ENCODE results near the gene CFAP45. TPM values are rescaled to one million over a fixed set of nuclear protein-coding genes. Genes with fewer than 3 reads are reported as not detected.

CFAP45 gene
- total and polyA plus RNA-seq, 9 of the 15 experiments (the other 6 are each of a cell fraction or from before 2014, with no cell fraction given) = 0.65 to 2.4 (median 1.5) TPM

DNA sequence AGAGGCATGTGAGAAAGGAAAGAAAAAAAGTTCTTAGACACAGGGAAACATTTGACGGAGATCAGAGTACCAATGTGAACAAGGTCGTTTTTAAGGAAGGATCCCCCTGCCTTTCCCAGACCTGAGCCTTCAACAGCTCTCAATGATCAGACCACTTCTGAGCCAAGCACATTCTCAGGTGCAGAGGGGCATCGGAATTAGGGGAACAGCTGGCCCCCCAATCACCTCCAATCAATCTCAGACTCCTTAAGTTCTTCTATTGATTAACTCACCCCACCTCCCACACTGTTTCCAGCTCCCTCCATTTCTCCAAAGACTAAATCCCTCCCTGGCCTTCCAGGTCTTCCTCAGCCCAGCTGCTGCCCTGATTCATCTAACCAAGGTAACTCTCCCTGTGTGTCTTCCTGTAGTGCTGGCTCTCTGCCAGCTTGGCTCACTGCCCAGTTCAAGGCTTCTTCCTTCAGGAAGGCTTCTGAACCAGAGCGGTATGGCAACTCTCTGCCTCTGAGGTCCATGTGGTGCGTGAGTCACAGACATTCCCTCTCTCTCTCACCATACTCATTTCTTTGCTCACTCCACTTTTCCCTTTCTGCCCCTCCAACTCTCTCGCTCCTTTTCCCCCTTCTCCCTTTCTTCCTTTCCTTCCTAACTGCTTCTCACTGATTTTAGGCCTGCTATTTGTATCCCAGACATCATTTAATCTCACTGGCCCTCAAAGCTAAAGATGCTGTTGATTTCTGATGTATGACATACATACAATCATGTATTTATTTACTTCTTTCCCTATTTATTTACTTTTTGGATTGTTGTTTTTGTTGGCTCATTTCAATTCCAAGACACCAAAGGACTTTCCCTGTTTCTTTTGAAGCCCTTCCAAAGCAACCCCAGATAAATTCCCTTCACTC lies 18.1 kb downstream of the CFAP45 start (continued):
- TF ChIP-seq ZFP30 (CRISPR knock-in tag; IDR thresholded peaks at IDR 0.05; ENCODE audit: borderline replicate concordance) (no peak), MTA1 (IDR thresholded peaks at IDR 0.05; ENCODE audit: borderline replicate concordance) (no peak), FOXK2 (conservative IDR thresholded peaks at IDR 0.05 in 1 of 2, IDR thresholded peaks at IDR 0.05 in 1 of 2; ENCODE audit: low read depth in 2 of 2) (0 out of 4 replicates have a peak, but pooled peaks of 1 of the 2 experiments have one; percentile 27), PTTG1 (tag; IDR thresholded peaks at IDR 0.05; ENCODE audit: low read depth) (no peak), MAFG (tag; conservative IDR thresholded peaks at IDR 0.05) (no peak), PKNOX1 (IDR thresholded peaks at IDR 0.05) (no peak), SMARCA4 (IDR thresholded peaks at IDR 0.05) (peak; percentile 69), E2F4 (CRISPR knock-in tag; IDR thresholded peaks at IDR 0.05; ENCODE audit: low read depth) (no peak), ZNF589 (CRISPR knock-in tag; IDR thresholded peaks at IDR 0.05; ENCODE audit: low read depth) (peak; percentile 61; the same call in 1 of the 2 replicates), ID3 (CRISPR knock-in tag; IDR thresholded peaks at IDR 0.05) (no peak), ID3 (tag; IDR thresholded peaks at IDR 0.05) (no peak), CBFB (CRISPR knock-in tag; IDR thresholded peaks at IDR 0.05) (no peak), RBM15 (IDR thresholded peaks at IDR 0.05; ENCODE audit: insufficient read depth, low read length) (no peak), ZNF644 (tag; IDR thresholded peaks at IDR 0.05; ENCODE audit: low read depth) (no peak), KAT8 (IDR thresholded peaks at IDR 0.05; ENCODE audit: low read depth) (no peak), EHMT2 (IDR thresholded peaks at IDR 0.05) (no peak), GTF2F1 (IDR thresholded peaks at IDR 0.05; ENCODE audit: low read depth, low read length) (no peak), GTF2E2 (tag; IDR thresholded peaks at IDR 0.05) (no peak), ZC3H4 (CRISPR knock-in tag; IDR thresholded peaks at IDR 0.05; ENCODE audit: borderline replicate concordance) (no peak), STAT6 (CRISPR knock-in tag; IDR thresholded peaks at IDR 0.05) (no peak), ZNF695 (CRISPR knock-in tag; IDR thresholded peaks at IDR 0.05) (no peak)
- TF ChIP-seq, protein P1, sequence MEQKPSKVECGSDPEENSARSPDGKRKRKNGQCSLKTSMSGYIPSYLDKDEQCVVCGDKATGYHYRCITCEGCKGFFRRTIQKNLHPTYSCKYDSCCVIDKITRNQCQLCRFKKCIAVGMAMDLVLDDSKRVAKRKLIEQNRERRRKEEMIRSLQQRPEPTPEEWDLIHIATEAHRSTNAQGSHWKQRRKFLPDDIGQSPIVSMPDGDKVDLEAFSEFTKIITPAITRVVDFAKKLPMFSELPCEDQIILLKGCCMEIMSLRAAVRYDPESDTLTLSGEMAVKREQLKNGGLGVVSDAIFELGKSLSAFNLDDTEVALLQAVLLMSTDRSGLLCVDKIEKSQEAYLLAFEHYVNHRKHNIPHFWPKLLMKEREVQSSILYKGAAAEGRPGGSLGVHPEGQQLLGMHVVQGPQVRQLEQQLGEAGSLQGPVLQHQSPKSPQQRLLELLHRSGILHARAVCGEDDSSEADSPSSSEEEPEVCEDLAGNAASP (IDR thresholded peaks at IDR 0.05) = no peak

Data from K562 (cell line).